CD4-positive, alpha-beta memory T cell (primary cell): ENCODE results near the gene HVCN1. TPM values are rescaled to one million over a fixed set of nuclear protein-coding genes. Genes with fewer than 3 reads are reported as not detected.

Source experiments
- CTCF ChIA-PET: fragments of 350-600 bp; sonication (Branson Sonifier 250); formaldehyde crosslinking; loops from one replicate; lab custom pipeline; 2021; ENCODE audit warnings: inconsistent platforms; ENCODE audit not compliant: partially characterized antibody; lab: Charles Lee
- POLR2A ChIA-PET: fragments of 350-600 bp; sonication (Branson Sonifier 250); formaldehyde crosslinking; loops from one replicate; lab custom pipeline; 2021; ENCODE audit not compliant: partially characterized antibody; lab: Charles Lee
- DNase-seq, 5 donors: peaks; one replicate each; pipeline versions ENCODE4 v3.0.0 to v3.0.0-alpha.2; 2020 to 2022; ENCODE audit warnings: mixed read lengths in 1 of 5
- H3K27ac ChIP-seq: one replicate; pipeline ENCODE4 v1.7.0; 2013; ENCODE audit warnings: low read depth, low read length
- H3K27me3 ChIP-seq: 2 replicates; pipeline ENCODE4 v1.7.0; 2013; ENCODE audit warnings: mild to moderate bottlenecking, low read length, moderate library complexity; ENCODE audit not compliant: insufficient read depth
- H3K36me3 ChIP-seq: 2 replicates; pipeline ENCODE4 v1.7.0; 2013; ENCODE audit warnings: mild to moderate bottlenecking, low read length, moderate library complexity; ENCODE audit not compliant: insufficient read depth
- H3K4me1 ChIP-seq: 2 replicates; pipeline ENCODE4 v1.7.0; 2013; ENCODE audit warnings: mild to moderate bottlenecking, low read length, moderate library complexity; ENCODE audit not compliant: insufficient read depth
- H3K4me3 ChIP-seq, 2 donors: one replicate each; pipeline ENCODE4 v1.7.0; 2013; ENCODE audit warnings: low read length in 2 of 2, mild to moderate bottlenecking in 1 of 2
- H3K9me3 ChIP-seq, 2 donors: one replicate each; pipeline ENCODE4 v1.7.0; 2013; ENCODE audit warnings: low read length in 2 of 2, control low read depth in 1 of 2; ENCODE audit not compliant: control insufficient read depth in 1 of 2
- H3K27ac Mint-ChIP-seq, 7 donors: one replicate each; pipeline ENCODE4 v1.8.0; 2020 to 2021; ENCODE audit warnings: mixed read lengths in 7 of 7, mild to moderate bottlenecking in 6 of 7, inconsistent platforms in 3 of 7, moderate library complexity in 3 of 7
- H3K27me3 Mint-ChIP-seq, 2 donors: one replicate each; pipeline ENCODE4 v1.8.0; 2020 to 2021; ENCODE audit warnings: mixed read lengths in 2 of 2
- H3K36me3 Mint-ChIP-seq, 2 donors: one replicate each; pipeline ENCODE4 v1.8.0; 2020 to 2021; ENCODE audit warnings: mixed read lengths in 2 of 2, inconsistent platforms in 1 of 2, mild to moderate bottlenecking in 1 of 2
- H3K4me1 Mint-ChIP-seq, 4 donors: one replicate each; pipeline ENCODE4 v1.8.0; 2020 to 2021; ENCODE audit warnings: mixed read lengths in 4 of 4, mild to moderate bottlenecking in 1 of 4
- H3K4me3 Mint-ChIP-seq, 8 donors: one replicate each; pipeline ENCODE4 v1.8.0; 2020 to 2021; ENCODE audit warnings: mixed read lengths in 8 of 8, mild to moderate bottlenecking in 7 of 8, moderate library complexity in 6 of 8, inconsistent platforms in 3 of 8
- H3K9me3 Mint-ChIP-seq, 8 donors: one replicate each; pipeline ENCODE4 v1.8.0; 2020 to 2021; ENCODE audit warnings: mixed read lengths in 8 of 8, mild to moderate bottlenecking in 5 of 8, inconsistent platforms in 3 of 8, moderate library complexity in 1 of 8
- intact Hi-C: fragments of 100-400 bp; cut with micrococcal nuclease; formaldehyde crosslinking; loops from one replicate; pipeline ENCODE4 v1.15.1; 2023
- polyA plus RNA-seq, 2 donors: library from polyadenylated mRNA; unstranded; fragments of 300-500 nt; fragmentation: Illumina TruSeq; gene quantifications; one replicate each; pipeline ENCODE4 v1.2.3, GENCODE V29; 2021
- total RNA-seq, 2 experiments: library from RNA; stranded (reverse); gene quantifications; one replicate each; pipeline ENCODE4 v1.2.3, GENCODE V29; 2021

The HVCN1 gene
- total and polyA plus RNA-seq, 4 experiments from 2014 or later: 6.4 to 16.4 (median 7.6) TPM

DNA sequence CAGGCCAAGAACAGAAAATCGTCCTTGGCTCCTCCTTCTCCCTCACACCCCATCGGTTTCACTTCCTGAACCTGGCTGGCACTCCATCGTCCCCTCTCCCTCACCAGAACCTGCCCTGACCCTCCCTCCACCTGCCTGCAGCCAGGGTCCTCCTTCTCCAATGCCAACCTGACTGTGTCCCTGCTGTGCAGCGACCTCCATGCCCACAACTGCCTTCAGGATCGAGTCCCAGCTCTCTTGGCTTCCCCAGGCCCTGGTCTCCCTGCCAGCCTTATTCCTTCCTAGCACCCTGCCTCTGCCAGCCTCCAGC is 19.8 kb downstream of the HVCN1 start:
- peak overlapping the region in 5 of 7 donors; percentile 6 to 71 (median 49) for H3K27ac Mint-ChIP-seq
- intact Hi-C loops: no loop called here
- Histone ChIP-seq H3K9me3 (no peaks in the 10 kb centered on the region), H3K27me3 (no peaks in the 10 kb centered on the region), H3K4me3 (no peak overlapping the region), H3K4me1 (peaks cover 20% of the 10 kb centered on the region), H3K36me3 (no peaks in the 10 kb centered on the region), H3K27ac (no peak overlapping the region)
- ChIA-PET CTCF (no interaction called here), POLR2A (no interaction called here)
- H3K27me3 Mint-ChIP-seq: no peaks in the 10 kb centered on the region
- H3K4me1 Mint-ChIP-seq: peaks cover 16 to 28% (median 22%) of the 10 kb centered on the region in 4 donors
- H3K36me3 Mint-ChIP-seq: peaks cover 33 to 42% of the 10 kb centered on the region in 2 donors
- H3K9me3 Mint-ChIP-seq: peaks cover under 1 to 34% (median 22%) of the 10 kb centered on the region in 8 donors
- peak overlapping the region in 4 of 8 donors; percentile 10 to 69 (median 40) for H3K4me3 Mint-ChIP-seq
- DNase-seq: no peak

DNA sequence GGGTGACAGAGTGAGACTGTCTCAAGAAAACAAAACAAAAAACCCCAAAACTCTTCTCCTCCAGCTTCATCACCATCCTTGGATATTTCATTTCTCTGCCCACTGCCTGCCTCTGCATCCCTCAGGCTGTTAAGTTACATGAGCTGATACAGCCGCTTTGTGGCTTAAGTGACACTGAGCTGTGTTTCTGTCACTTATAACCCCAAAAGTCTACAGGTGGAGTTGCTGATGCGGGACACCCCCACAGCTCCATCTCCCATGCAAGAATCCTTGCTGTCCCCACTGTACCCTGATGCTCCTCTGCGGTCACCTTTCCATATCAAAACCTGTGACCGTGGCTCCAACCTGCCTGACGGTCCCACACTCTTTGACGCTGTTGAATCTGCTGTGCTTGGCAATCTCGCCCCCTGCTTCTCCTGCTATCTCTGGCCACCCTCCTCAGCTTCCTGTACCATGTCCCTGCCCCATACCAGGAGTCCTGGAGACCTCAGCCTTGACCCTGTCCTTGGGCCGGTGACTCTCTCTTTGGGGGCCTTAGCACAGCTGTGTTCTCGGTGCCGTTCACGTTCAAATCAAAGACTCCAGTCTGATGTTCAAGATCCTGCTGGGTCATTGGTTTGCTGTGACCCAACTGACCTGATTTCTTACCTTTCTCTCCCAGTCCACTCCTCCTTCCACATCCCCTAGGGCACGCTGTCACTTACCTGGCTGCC is 20.3 kb downstream of the HVCN1 start:
- ChIA-PET CTCF (no interaction called here), POLR2A (interaction anchor here (0.9 kb wide), 1 partner anchor 21 kb away, joined by 3 read pairs; no protein-coding TSS in a partner anchor)
- peak overlapping the region in 5 of 8 donors; percentile 3 to 69 (median 34) for H3K4me3 Mint-ChIP-seq
- H3K36me3 ChIP-seq: no peaks in the 10 kb centered on the region
- H3K4me3 ChIP-seq: no peak overlapping the region
- peaks cover 16 to 28% (median 22%) of the 10 kb centered on the region in 4 donors for H3K4me1 Mint-ChIP-seq
- peaks cover 30 to 42% of the 10 kb centered on the region in 2 donors for H3K36me3 Mint-ChIP-seq
- H3K9me3 ChIP-seq: no peaks in the 10 kb centered on the region
- H3K4me1 ChIP-seq: peaks cover 20% of the 10 kb centered on the region
- H3K9me3 Mint-ChIP-seq: peaks cover 0 to 35% (median 23%) of the 10 kb centered on the region in 8 donors
- H3K27ac Mint-ChIP-seq: peak overlapping the region in 5 of 7 donors; percentile 6 to 72 (median 38)
- intact Hi-C loops: no loop called here
- no peaks in the 10 kb centered on the region for H3K27me3 ChIP-seq
- H3K27ac ChIP-seq: no peak overlapping the region
- no peak for DNase-seq
- H3K27me3 Mint-ChIP-seq: no peaks in the 10 kb centered on the region

GRCh38 chr12:110667671-110668070 is 21.2 kb downstream of the HVCN1 start:
- ChIA-PET CTCF (no interaction called here), POLR2A (no interaction called here)
- Histone ChIP-seq H3K27me3 (no peaks in the 10 kb centered on the region), H3K4me1 (peaks cover 20% of the 10 kb centered on the region), H3K4me3 (no peak overlapping the region), H3K36me3 (no peaks in the 10 kb centered on the region), H3K9me3 (no peaks in the 10 kb centered on the region), H3K27ac (no peak overlapping the region)
- Mint-ChIP-seq H3K27me3 (no peaks in the 10 kb centered on the region), H3K4me3 (no peak overlapping the region), H3K27ac (no peak overlapping the region), H3K9me3 (peaks cover 0 to 37% (median 23%) of the 10 kb centered on the region in 8 donors), H3K4me1 (peaks cover 16 to 28% (median 23%) of the 10 kb centered on the region in 4 donors), H3K36me3 (peaks cover 32 to 40% of the 10 kb centered on the region in 2 donors)
- intact Hi-C loops: no loop called here
- DNase-seq: no peak

DNA sequence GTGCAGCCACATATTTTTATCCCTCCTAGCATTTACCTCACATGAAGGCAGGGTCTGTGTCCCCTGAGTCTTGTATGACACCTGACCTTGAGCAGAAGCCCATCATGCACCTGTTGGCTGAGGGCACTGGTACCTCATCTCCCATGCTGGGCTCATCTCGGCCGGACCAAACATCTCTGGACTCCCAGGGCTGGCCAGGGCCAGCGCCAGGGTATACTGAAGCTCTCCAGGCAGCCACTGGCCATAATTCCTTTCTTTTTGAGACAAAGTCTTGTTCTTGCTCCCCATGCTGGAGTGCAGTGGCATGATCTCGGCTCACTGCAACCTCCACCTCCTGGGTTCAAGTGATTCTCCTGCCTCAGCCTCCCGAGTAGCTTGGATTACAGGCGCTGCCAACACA is 22.0 kb downstream of the HVCN1 start:
- Mint-ChIP-seq H3K4me3 (no peak overlapping the region), H3K4me1 (peaks cover 16 to 33% (median 26%) of the 10 kb centered on the region in 4 donors), H3K27me3 (no peaks in the 10 kb centered on the region), H3K36me3 (peaks cover 33 to 40% of the 10 kb centered on the region in 2 donors), H3K27ac (no peak overlapping the region), H3K9me3 (peaks cover 0 to 38% (median 23%) of the 10 kb centered on the region in 8 donors)
- no peak for DNase-seq
- H3K27ac ChIP-seq: no peak overlapping the region
- POLR2A ChIA-PET: no interaction called here
- no peak overlapping the region for H3K4me3 ChIP-seq
- H3K4me1 ChIP-seq: peaks cover 24% of the 10 kb centered on the region
- CTCF ChIA-PET: interaction anchor here (1.8 kb wide), 1 partner anchor 11 kb away, joined by 4 read pairs; no protein-coding TSS in a partner anchor
- intact Hi-C loops: no loop called here
- no peaks in the 10 kb centered on the region for H3K27me3 ChIP-seq
- H3K36me3 ChIP-seq: no peaks in the 10 kb centered on the region
- H3K9me3 ChIP-seq: no peaks in the 10 kb centered on the region

DNA sequence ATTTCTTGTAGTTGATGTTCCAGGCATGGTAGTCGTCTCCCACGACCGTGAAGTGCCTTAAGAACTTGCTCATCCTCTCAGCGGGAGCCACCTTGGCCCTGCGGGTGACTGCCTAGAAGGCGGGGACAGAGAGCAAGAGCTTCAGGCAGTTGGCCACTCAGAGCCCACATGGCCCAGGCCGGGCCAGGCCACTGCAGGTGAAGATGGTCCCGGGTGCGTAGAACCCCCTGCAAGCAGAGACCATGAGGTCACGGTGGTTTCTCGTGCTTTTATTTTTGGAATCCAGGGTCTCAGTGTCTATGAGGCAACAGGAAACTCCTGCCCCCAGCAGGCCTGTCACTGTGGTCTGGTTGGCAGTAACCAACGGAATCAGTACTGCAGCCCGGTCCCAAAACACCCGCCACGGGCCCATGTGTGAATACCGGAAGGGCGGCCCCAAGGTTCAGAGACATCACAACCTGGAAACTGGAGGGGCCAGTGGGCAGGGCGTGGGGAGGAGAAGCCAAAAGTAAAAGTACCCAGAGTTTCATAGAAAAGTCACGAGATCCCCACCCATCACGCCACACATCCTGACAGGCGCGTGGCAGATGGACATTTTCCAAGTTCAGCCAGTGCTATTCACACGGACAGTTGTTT is 27.5 kb downstream of the HVCN1 start:
- H3K27ac Mint-ChIP-seq: peak overlapping the region in 5 of 7 donors; percentile 41 to 84 (median 81)
- intact Hi-C loops: no loop called here
- H3K27me3 ChIP-seq: no peaks in the 10 kb centered on the region
- CTCF ChIA-PET: no interaction called here
- no peak overlapping the region for H3K4me3 ChIP-seq
- peaks cover 7% of the 10 kb centered on the region for H3K4me1 ChIP-seq
- DNase-seq: peak in 1 of 5 donors; percentile 14
- POLR2A ChIA-PET: no interaction called here
- peaks cover 0 to 27% (median 19%) of the 10 kb centered on the region in 8 donors for H3K9me3 Mint-ChIP-seq
- no peak overlapping the region for H3K27ac ChIP-seq
- peak overlapping the region in 6 of 8 donors; percentile 38 to 59 (median 49) for H3K4me3 Mint-ChIP-seq
- H3K9me3 ChIP-seq: no peaks in the 10 kb centered on the region
- H3K36me3 ChIP-seq: no peaks in the 10 kb centered on the region
- peaks cover 3 to 15% (median 11%) of the 10 kb centered on the region in 4 donors for H3K4me1 Mint-ChIP-seq
- H3K27me3 Mint-ChIP-seq: no peaks in the 10 kb centered on the region
- peaks cover 17 to 32% of the 10 kb centered on the region in 2 donors for H3K36me3 Mint-ChIP-seq

- CTCF ChIA-PET: no interaction called here
Observed at GRCh38 chr12:110658878-110659277, 30.0 kb downstream of the HVCN1 start.

DNA sequence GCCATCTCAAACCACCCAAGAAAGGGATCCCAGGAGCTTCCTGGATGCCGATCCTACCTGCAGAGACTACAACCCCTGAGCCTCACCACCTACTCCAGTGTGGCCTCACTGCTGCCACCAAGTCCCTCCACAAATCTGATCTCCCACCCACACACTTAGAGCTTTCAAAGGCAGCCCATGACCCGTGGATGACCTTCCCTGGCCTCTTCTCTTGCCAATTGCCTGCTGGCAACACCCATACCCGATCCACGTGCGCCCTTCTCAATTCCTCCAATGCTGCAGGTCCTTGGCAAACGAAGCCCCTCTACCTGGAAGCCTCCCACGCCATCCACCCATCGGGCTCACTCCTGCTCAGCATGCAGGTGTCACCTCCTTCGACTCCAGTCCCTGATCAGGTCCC is 30.7 kb downstream of the HVCN1 start:
- intact Hi-C loops: no loop called here
- peak overlapping the region in 1 of 7 donors; percentile 57 for H3K27ac Mint-ChIP-seq

More at GRCh38 chr12:110658878-110659277, 30.0 kb downstream of the HVCN1 start:
- POLR2A ChIA-PET: no interaction called here
- peaks cover 3 to 15% (median 11%) of the 10 kb centered on the region in 4 donors for H3K4me1 Mint-ChIP-seq
- no peak overlapping the region for H3K4me3 ChIP-seq
- H3K4me3 Mint-ChIP-seq: no peak overlapping the region
- H3K9me3 ChIP-seq: no peaks in the 10 kb centered on the region
- intact Hi-C loops: no loop called here
- no peaks in the 10 kb centered on the region for H3K36me3 ChIP-seq
- DNase-seq: no peak
- H3K9me3 Mint-ChIP-seq: peaks cover 0 to 3% (median 0%) of the 10 kb centered on the region in 8 donors
- peaks cover 7% of the 10 kb centered on the region for H3K4me1 ChIP-seq
- no peaks in the 10 kb centered on the region for H3K27me3 Mint-ChIP-seq
- H3K27ac Mint-ChIP-seq: no peak overlapping the region
- no peaks in the 10 kb centered on the region for H3K27me3 ChIP-seq
- peaks cover 14 to 21% of the 10 kb centered on the region in 2 donors for H3K36me3 Mint-ChIP-seq
- H3K27ac ChIP-seq: no peak overlapping the region

More for the DNA sequence above, 30.7 kb downstream of the HVCN1 start:
- ChIA-PET CTCF (interaction anchor here (0.8 kb wide), 1 partner anchor 20 kb away, joined by 3 read pairs; no protein-coding TSS in a partner anchor), POLR2A (no interaction called here)
- H3K27me3 ChIP-seq: no peaks in the 10 kb centered on the region
- H3K4me1 Mint-ChIP-seq: peaks cover 5 to 15% (median 11%) of the 10 kb centered on the region in 4 donors
- H3K27me3 Mint-ChIP-seq: no peaks in the 10 kb centered on the region
- H3K27ac ChIP-seq: no peak overlapping the region
- H3K9me3 Mint-ChIP-seq: peaks cover 0 to 3% (median 0%) of the 10 kb centered on the region in 8 donors
- H3K36me3 ChIP-seq: no peaks in the 10 kb centered on the region
- peaks cover 17 to 24% of the 10 kb centered on the region in 2 donors for H3K36me3 Mint-ChIP-seq
- no peak overlapping the region for H3K4me3 Mint-ChIP-seq
- no peaks in the 10 kb centered on the region for H3K9me3 ChIP-seq
- peaks cover 7% of the 10 kb centered on the region for H3K4me1 ChIP-seq
- DNase-seq: no peak
- no peak overlapping the region for H3K4me3 ChIP-seq
